ENCODE measurements around the gene ATP9B.

Gene ATP9B

GRCh38 chr18:79345981-79346380, 276.8 kb downstream of the ATP9B start:
- TF ChIP-seq, protein P1, sequence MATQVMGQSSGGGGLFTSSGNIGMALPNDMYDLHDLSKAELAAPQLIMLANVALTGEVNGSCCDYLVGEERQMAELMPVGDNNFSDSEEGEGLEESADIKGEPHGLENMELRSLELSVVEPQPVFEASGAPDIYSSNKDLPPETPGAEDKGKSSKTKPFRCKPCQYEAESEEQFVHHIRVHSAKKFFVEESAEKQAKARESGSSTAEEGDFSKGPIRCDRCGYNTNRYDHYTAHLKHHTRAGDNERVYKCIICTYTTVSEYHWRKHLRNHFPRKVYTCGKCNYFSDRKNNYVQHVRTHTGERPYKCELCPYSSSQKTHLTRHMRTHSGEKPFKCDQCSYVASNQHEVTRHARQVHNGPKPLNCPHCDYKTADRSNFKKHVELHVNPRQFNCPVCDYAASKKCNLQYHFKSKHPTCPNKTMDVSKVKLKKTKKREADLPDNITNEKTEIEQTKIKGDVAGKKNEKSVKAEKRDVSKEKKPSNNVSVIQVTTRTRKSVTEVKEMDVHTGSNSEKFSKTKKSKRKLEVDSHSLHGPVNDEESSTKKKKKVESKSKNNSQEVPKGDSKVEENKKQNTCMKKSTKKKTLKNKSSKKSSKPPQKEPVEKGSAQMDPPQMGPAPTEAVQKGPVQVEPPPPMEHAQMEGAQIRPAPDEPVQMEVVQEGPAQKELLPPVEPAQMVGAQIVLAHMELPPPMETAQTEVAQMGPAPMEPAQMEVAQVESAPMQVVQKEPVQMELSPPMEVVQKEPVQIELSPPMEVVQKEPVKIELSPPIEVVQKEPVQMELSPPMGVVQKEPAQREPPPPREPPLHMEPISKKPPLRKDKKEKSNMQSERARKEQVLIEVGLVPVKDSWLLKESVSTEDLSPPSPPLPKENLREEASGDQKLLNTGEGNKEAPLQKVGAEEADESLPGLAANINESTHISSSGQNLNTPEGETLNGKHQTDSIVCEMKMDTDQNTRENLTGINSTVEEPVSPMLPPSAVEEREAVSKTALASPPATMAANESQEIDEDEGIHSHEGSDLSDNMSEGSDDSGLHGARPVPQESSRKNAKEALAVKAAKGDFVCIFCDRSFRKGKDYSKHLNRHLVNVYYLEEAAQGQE (IDR thresholded peaks at IDR 0.05; ENCODE audit: insufficient read depth in 1 of 2, low read depth in 2 of 2, low read length in 2 of 2): no peak
- no peak for TF ChIP-seq POLR2AphosphoS5 (IDR thresholded peaks at IDR 0.05; ENCODE audit: low read depth, low read length)

DNA sequence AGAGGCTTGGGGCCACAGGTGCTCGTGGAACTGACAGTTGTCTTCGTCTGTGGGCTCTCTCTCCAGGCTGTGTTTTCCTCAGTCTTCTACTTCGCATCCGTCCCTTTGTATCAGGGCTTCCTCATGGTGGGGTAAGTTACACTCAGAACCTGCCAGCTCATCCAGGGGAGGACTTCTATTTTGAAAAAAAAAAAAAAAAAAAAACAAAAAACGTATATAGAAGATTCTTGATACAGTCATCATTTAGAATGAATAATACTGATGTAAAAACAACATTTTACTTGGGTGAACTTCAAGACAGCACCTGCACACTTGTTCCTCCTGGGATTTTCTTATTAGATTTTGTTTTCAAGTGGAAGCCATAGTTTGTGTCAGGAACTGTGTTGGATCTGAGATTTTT, 278.9 kb downstream of the ATP9B start:
- no peak for TF ChIP-seq FOXP2 (optimal IDR thresholded peaks at IDR 0.05; ENCODE audit: borderline replicate concordance, extremely low read depth, extremely low read length, insufficient read depth)
- TF ChIP-seq TAF1 (IDR thresholded peaks at IDR 0.05; ENCODE audit: borderline replicate concordance, insufficient read depth, low read length): no peak
- no peak for TF ChIP-seq POLR2AphosphoS5 (IDR thresholded peaks at IDR 0.05; ENCODE audit: low read depth, low read length)
- TF ChIP-seq, protein P1 (IDR thresholded peaks at IDR 0.05; ENCODE audit: insufficient read depth in 1 of 2, low read depth in 2 of 2, low read length in 2 of 2): no peak
- TF ChIP-seq SIN3A (IDR thresholded peaks at IDR 0.05; ENCODE audit: borderline replicate concordance, insufficient read depth, low read length): no peak

DNA sequence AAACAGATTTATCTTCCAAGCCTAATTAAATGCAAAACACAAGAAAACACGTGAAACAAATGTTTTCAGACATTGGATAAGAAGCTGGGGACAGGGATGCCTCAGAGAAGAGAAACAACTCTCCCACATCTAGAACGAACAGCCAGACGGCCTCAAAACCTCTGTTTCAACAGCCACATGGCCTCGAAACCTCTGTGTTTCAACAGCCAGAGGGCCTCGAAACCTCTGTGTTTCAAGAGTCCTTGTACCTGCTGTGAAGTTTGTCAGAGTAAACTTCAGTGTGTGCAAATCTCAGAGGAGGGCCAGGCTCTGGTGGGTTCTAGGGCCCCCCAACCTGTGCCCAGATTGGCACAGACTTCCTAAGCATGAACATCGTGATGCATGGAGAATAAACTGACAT, 283.2 kb downstream of the ATP9B start:
- no peak for TF ChIP-seq TAF1 (IDR thresholded peaks at IDR 0.05; ENCODE audit: borderline replicate concordance, insufficient read depth, low read length)
- TF ChIP-seq, protein P1 (IDR thresholded peaks at IDR 0.05; ENCODE audit: insufficient read depth in 1 of 2, low read depth in 2 of 2, low read length in 2 of 2): no peak
- TF ChIP-seq FOXP2 (optimal IDR thresholded peaks at IDR 0.05; ENCODE audit: borderline replicate concordance, extremely low read depth, extremely low read length, insufficient read depth): no peak
- no peak for TF ChIP-seq POLR2AphosphoS5 (IDR thresholded peaks at IDR 0.05; ENCODE audit: low read depth, low read length)
- no peak for TF ChIP-seq SIN3A (IDR thresholded peaks at IDR 0.05; ENCODE audit: borderline replicate concordance, insufficient read depth, low read length)

DNA sequence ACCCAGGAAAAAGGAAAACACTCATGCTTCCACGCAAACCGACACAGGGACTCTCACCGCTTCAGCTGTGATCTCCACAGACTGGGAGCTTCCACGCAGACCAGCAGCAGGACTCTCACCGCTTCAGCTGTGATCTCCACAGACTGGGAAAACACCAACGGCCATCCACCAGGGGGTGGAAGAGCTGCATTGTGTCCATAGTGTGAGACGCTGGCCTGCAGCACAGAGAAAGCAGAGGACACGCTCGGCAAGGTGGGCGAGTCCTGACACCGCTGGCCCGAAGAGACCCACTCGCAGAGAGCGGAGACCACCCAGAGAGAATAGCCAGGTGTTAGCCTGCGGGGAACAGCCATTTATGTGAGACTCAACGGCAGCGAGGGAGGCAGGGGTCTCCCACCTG, 284.1 kb downstream of the ATP9B start:
- no peak for TF ChIP-seq TAF1 (IDR thresholded peaks at IDR 0.05; ENCODE audit: borderline replicate concordance, insufficient read depth, low read length)
- no peak for TF ChIP-seq SIN3A (IDR thresholded peaks at IDR 0.05; ENCODE audit: borderline replicate concordance, insufficient read depth, low read length)
- no peak for TF ChIP-seq FOXP2 (optimal IDR thresholded peaks at IDR 0.05; ENCODE audit: borderline replicate concordance, extremely low read depth, extremely low read length, insufficient read depth)
- no peak for TF ChIP-seq POLR2AphosphoS5 (IDR thresholded peaks at IDR 0.05; ENCODE audit: low read depth, low read length)
- TF ChIP-seq, protein P1 (IDR thresholded peaks at IDR 0.05; ENCODE audit: insufficient read depth in 1 of 2, low read depth in 2 of 2, low read length in 2 of 2): no peak

DNA sequence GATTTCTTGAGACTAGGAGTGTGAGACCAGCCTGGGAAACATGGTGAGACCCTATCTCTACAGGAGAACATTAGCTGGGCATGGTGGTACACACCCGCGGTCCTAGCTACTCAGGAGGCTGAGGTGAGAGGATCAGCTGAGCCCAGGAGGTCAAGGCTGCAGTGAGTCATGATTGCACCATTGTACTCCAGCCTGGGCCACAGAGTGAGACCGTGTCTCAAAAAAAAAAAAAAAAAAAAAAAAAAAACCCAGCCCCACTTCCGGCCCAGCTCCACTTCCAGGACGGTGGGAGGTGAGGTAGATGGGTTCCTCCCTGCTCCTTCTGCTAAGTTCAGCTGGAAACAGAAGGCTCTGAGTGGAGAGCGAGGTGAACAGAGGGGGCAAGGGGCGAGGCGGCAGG, 285.2 kb downstream of the ATP9B start:
- TF ChIP-seq, protein P1 (IDR thresholded peaks at IDR 0.05; ENCODE audit: insufficient read depth in 1 of 2, low read depth in 2 of 2, low read length in 2 of 2): no peak
- no peak for TF ChIP-seq TAF1 (IDR thresholded peaks at IDR 0.05; ENCODE audit: borderline replicate concordance, insufficient read depth, low read length)
- no peak for TF ChIP-seq POLR2AphosphoS5 (IDR thresholded peaks at IDR 0.05; ENCODE audit: low read depth, low read length)
- no peak for TF ChIP-seq FOXP2 (optimal IDR thresholded peaks at IDR 0.05; ENCODE audit: borderline replicate concordance, extremely low read depth, extremely low read length, insufficient read depth)
- no peak for TF ChIP-seq SIN3A (IDR thresholded peaks at IDR 0.05; ENCODE audit: borderline replicate concordance, insufficient read depth, low read length)
